ENCODE data around the gene ACACA. TPM values are rescaled to one million over a fixed set of nuclear protein-coding genes. Genes with fewer than 3 reads are reported as not detected.
A peak's percentile ranks its signal among the peaks of the same experiment; 100 is the strongest.
"Not testable (repeated sequence)": the region's sequence is repeated elsewhere in the genome, so short reads cannot be mapped to it uniquely, and the experiment has no call there.

Gene ACACA
- total and polyA plus RNA-seq, 3 experiments from 2014 or later = 7.5 to 51.1 (median 41.3) TPM

GRCh38 chr17:37146086-37147064 is 260.3 kb downstream of the ACACA start:
- no peaks in the 10 kb centered on the region for H3K9me3 ChIP-seq (ENCODE audit: low read length)
- no peak overlapping the region for H3K4me3 ChIP-seq (ENCODE audit: low read length)
- peaks cover 4 to 33% (median 20%) of the 10 kb centered on the region in 3 donors for H3K36me3 Mint-ChIP-seq
- CTCF ChIA-PET = no interaction called here
- no peaks in the 10 kb centered on the region for H3K9me3 Mint-ChIP-seq
- H3K36me3 ChIP-seq (ENCODE audit: insufficient read depth, low read length) = no peaks in the 10 kb centered on the region
- DNase-seq = no peak
- no peaks in the 10 kb centered on the region for H3K4me1 ChIP-seq (ENCODE audit: insufficient read depth, low read length)
- no peaks in the 10 kb centered on the region for H3K4me1 Mint-ChIP-seq
- no peaks in the 10 kb centered on the region for H3K27me3 Mint-ChIP-seq
- no peaks in the 10 kb centered on the region for H3K27me3 ChIP-seq (ENCODE audit: insufficient read depth, low read length, poor library complexity, severe bottlenecking)
- POLR2A ChIA-PET = no interaction called here
- H3K4me3 Mint-ChIP-seq = no peak overlapping the region
- no peak overlapping the region for H3K27ac ChIP-seq (ENCODE audit: low read depth, low read length)
- no peak overlapping the region for H3K27ac Mint-ChIP-seq

GRCh38 chr17:37144075-37144701 is 262.4 kb downstream of the ACACA start:
- Histone ChIP-seq H3K9me3 (ENCODE audit: low read length) (no peaks in the 10 kb centered on the region), H3K4me1 (ENCODE audit: insufficient read depth, low read length) (no peaks in the 10 kb centered on the region), H3K27ac (ENCODE audit: low read depth, low read length) (no peak overlapping the region), H3K36me3 (ENCODE audit: insufficient read depth, low read length) (no peaks in the 10 kb centered on the region), H3K4me3 (ENCODE audit: low read length) (no peak overlapping the region), H3K27me3 (ENCODE audit: insufficient read depth, low read length, poor library complexity, severe bottlenecking) (no peaks in the 10 kb centered on the region)
- Mint-ChIP-seq H3K36me3 (peaks cover 0 to 22% (median 14%) of the 10 kb centered on the region in 3 donors), H3K9me3 (no peaks in the 10 kb centered on the region), H3K27ac (no peak overlapping the region), H3K27me3 (no peaks in the 10 kb centered on the region), H3K4me1 (no peaks in the 10 kb centered on the region), H3K4me3 (no peak overlapping the region)
- POLR2A ChIA-PET = no interaction called here
- no peak for DNase-seq
- CTCF ChIA-PET = no interaction called here

- H3K27me3 Mint-ChIP-seq; CTCF ChIA-PET; H3K27ac ChIP-seq (ENCODE audit: low read depth, low read length); H3K4me1 ChIP-seq (ENCODE audit: insufficient read depth, low read length); H3K4me3 ChIP-seq (ENCODE audit: low read length); H3K36me3 ChIP-seq (ENCODE audit: insufficient read depth, low read length); H3K9me3 ChIP-seq (ENCODE audit: low read length); POLR2A ChIA-PET; H3K4me3 Mint-ChIP-seq; H3K27me3 ChIP-seq (ENCODE audit: insufficient read depth, low read length, poor library complexity, severe bottlenecking); DNase-seq; H3K9me3 Mint-ChIP-seq; H3K4me1 Mint-ChIP-seq: not testable (repeated sequence)
- H3K27ac Mint-ChIP-seq = peak overlapping the region in 1 of 8 donors; percentile 32
- H3K36me3 Mint-ChIP-seq = peaks cover 0 to 21% (median 12%) of the 10 kb centered on the region in 3 donors
Measured at GRCh38 chr17:37143558-37143957, 263.1 kb downstream of the ACACA start.

- CTCF ChIA-PET = no interaction called here
- no peak overlapping the region for H3K27ac ChIP-seq (ENCODE audit: low read depth, low read length)
Measured at GRCh38 chr17:37142294-37142896, 264.2 kb downstream of the ACACA start.

GRCh38 chr17:37138571-37139120 is 268.0 kb downstream of the ACACA start:
- Mint-ChIP-seq H3K4me1 (no peaks in the 10 kb centered on the region), H3K27ac (peak overlapping the region in 1 of 8 donors; percentile 39), H3K36me3 (peaks cover 0 to 9% (median 1%) of the 10 kb centered on the region in 3 donors), H3K27me3 (no peaks in the 10 kb centered on the region), H3K4me3 (no peak overlapping the region), H3K9me3 (no peaks in the 10 kb centered on the region)
- ChIA-PET POLR2A (no interaction called here), CTCF (no interaction called here)
- Histone ChIP-seq H3K36me3 (ENCODE audit: insufficient read depth, low read length) (no peaks in the 10 kb centered on the region), H3K27me3 (ENCODE audit: insufficient read depth, low read length, poor library complexity, severe bottlenecking) (no peaks in the 10 kb centered on the region), H3K4me3 (ENCODE audit: low read length) (no peak overlapping the region), H3K9me3 (ENCODE audit: low read length) (no peaks in the 10 kb centered on the region), H3K27ac (ENCODE audit: low read depth, low read length) (no peak overlapping the region), H3K4me1 (ENCODE audit: insufficient read depth, low read length) (no peaks in the 10 kb centered on the region)
- DNase-seq = no peak

More at GRCh38 chr17:37142294-37142896, 264.2 kb downstream of the ACACA start:
- Mint-ChIP-seq H3K4me3 (no peak overlapping the region), H3K27ac (peak overlapping the region in 1 of 8 donors; percentile 14), H3K36me3 (peaks cover 0 to 19% (median 10%) of the 10 kb centered on the region in 3 donors), H3K27me3 (no peaks in the 10 kb centered on the region), H3K4me1 (no peaks in the 10 kb centered on the region), H3K9me3 (no peaks in the 10 kb centered on the region)
- Histone ChIP-seq H3K4me3 (ENCODE audit: low read length) (no peak overlapping the region), H3K4me1 (ENCODE audit: insufficient read depth, low read length) (no peaks in the 10 kb centered on the region), H3K9me3 (ENCODE audit: low read length) (no peaks in the 10 kb centered on the region), H3K36me3 (ENCODE audit: insufficient read depth, low read length) (no peaks in the 10 kb centered on the region), H3K27me3 (ENCODE audit: insufficient read depth, low read length, poor library complexity, severe bottlenecking) (no peaks in the 10 kb centered on the region)
- POLR2A ChIA-PET = no interaction called here
- no peak for DNase-seq

- Mint-ChIP-seq H3K27me3 (no peaks in the 10 kb centered on the region), H3K27ac (no peak overlapping the region), H3K36me3 (peaks cover 0 to 9% (median 1%) of the 10 kb centered on the region in 3 donors), H3K9me3 (no peaks in the 10 kb centered on the region), H3K4me1 (no peaks in the 10 kb centered on the region), H3K4me3 (no peak overlapping the region)
- Histone ChIP-seq H3K27me3 (ENCODE audit: insufficient read depth, low read length, poor library complexity, severe bottlenecking) (no peaks in the 10 kb centered on the region), H3K4me3 (ENCODE audit: low read length) (no peak overlapping the region), H3K9me3 (ENCODE audit: low read length) (no peaks in the 10 kb centered on the region), H3K27ac (ENCODE audit: low read depth, low read length) (no peak overlapping the region), H3K36me3 (ENCODE audit: insufficient read depth, low read length) (no peaks in the 10 kb centered on the region), H3K4me1 (ENCODE audit: insufficient read depth, low read length) (no peaks in the 10 kb centered on the region)
- ChIA-PET POLR2A (no interaction called here), CTCF (no interaction called here)
- DNase-seq = no peak
Measured at GRCh38 chr17:37137906-37138514, 268.6 kb downstream of the ACACA start.

- peaks cover 0 to 6% (median 1%) of the 10 kb centered on the region in 3 donors for H3K36me3 Mint-ChIP-seq
- POLR2A ChIA-PET = no interaction called here
- no peaks in the 10 kb centered on the region for H3K9me3 Mint-ChIP-seq
- H3K4me3 ChIP-seq (ENCODE audit: low read length) = no peak overlapping the region
- no peaks in the 10 kb centered on the region for H3K36me3 ChIP-seq (ENCODE audit: insufficient read depth, low read length)
- H3K27ac ChIP-seq (ENCODE audit: low read depth, low read length) = no peak overlapping the region
- H3K4me1 ChIP-seq (ENCODE audit: insufficient read depth, low read length) = no peaks in the 10 kb centered on the region
- CTCF ChIA-PET = no interaction called here
- H3K9me3 ChIP-seq (ENCODE audit: low read length) = no peaks in the 10 kb centered on the region
- H3K4me3 Mint-ChIP-seq = no peak overlapping the region
- no peaks in the 10 kb centered on the region for H3K27me3 ChIP-seq (ENCODE audit: insufficient read depth, low read length, poor library complexity, severe bottlenecking)
- H3K4me1 Mint-ChIP-seq = no peaks in the 10 kb centered on the region
- peak overlapping the region in 1 of 8 donors; percentile 4 for H3K27ac Mint-ChIP-seq
- no peaks in the 10 kb centered on the region for H3K27me3 Mint-ChIP-seq
- no peak for DNase-seq
Measured at GRCh38 chr17:37137070-37137610, 269.5 kb downstream of the ACACA start.

Measured in CD8-positive, alpha-beta memory T cell (primary cell).